HG03039 (cell line): ENCODE data around the gene ZNF317.

Experiments used
- ATAC-seq: cut with Tn5 transposase; IDR thresholded peaks from one replicate; pipeline ENCODE4 v1.9.1; 2021; ENCODE audit warnings: mild to moderate bottlenecking, moderate library complexity; ENCODE audit not compliant: unreplicated experiment

Gene ZNF317

GRCh38 chr19:9140159-9140874 lies at the start of gene ZNF317:
Gene ZNF317 (plus strand): TSS chr19:9140397. CDS start chr19:9156017, 15,620 bp downstream.
- ATAC-seq: peak; percentile 85

- no peak for ATAC-seq
Measured at GRCh38 chr19:9107375-9107774, 32.8 kb upstream of the ZNF317 start, which contains the start of gene OR7G2. Gene OR7G2 (minus strand): TSS chr19:9107475. CDS start chr19:9103243, 4,232 bp downstream.

GRCh38 chr19:9109959-9110358 lies 30.2 kb upstream of the ZNF317 start:
- no peak for ATAC-seq

GRCh38 chr19:9115307-9115813 lies 24.8 kb upstream of the ZNF317 start, which contains the start of gene OR7G1:
Gene OR7G1 (minus strand): TSS chr19:9115763. CDS start chr19:9115763, 0 bp downstream.
- ATAC-seq: no peak

- ATAC-seq: no peak
Measured at GRCh38 chr19:9116547-9116946, 23.6 kb upstream of the ZNF317 start.

- no peak for ATAC-seq
Measured at GRCh38 chr19:9126900-9127405, 13.2 kb upstream of the ZNF317 start, which contains the start of gene OR7G3. Gene OR7G3 (minus strand): TSS chr19:9126950. CDS start chr19:9126950, 0 bp downstream.

GRCh38 chr19:9128171-9128570 lies 12.0 kb upstream of the ZNF317 start:
- ATAC-seq: no peak

GRCh38 chr19:9130965-9131364 lies 9.2 kb upstream of the ZNF317 start:
- no peak for ATAC-seq

- no peak for ATAC-seq
Measured at GRCh38 chr19:9132422-9132821, 7.8 kb upstream of the ZNF317 start.

- no peak for ATAC-seq
Measured at GRCh38 chr19:9139609-9140158, 513 bp upstream of the ZNF317 start.

GRCh38 chr19:9144920-9145319 lies 4.7 kb downstream of the ZNF317 start:
- ATAC-seq: no peak

- ATAC-seq: no peak
Measured at GRCh38 chr19:9146882-9147281, 6.7 kb downstream of the ZNF317 start.

- no peak for ATAC-seq
Measured at GRCh38 chr19:9148697-9149096, 8.5 kb downstream of the ZNF317 start.

- ATAC-seq: no peak
Measured at GRCh38 chr19:9149997-9150396, 9.8 kb downstream of the ZNF317 start.

GRCh38 chr19:9150650-9151049 lies 10.5 kb downstream of the ZNF317 start:
- no peak for ATAC-seq

- ATAC-seq: no peak
Measured at GRCh38 chr19:9151367-9151766, 11.2 kb downstream of the ZNF317 start.

GRCh38 chr19:9155591-9155990 lies 15.4 kb downstream of the ZNF317 start:
- no peak for ATAC-seq

- ATAC-seq: no peak
Measured at GRCh38 chr19:9156304-9156703, 16.1 kb downstream of the ZNF317 start.

GRCh38 chr19:9159891-9160290 lies 19.7 kb downstream of the ZNF317 start:
- no peak for ATAC-seq

- no peak for ATAC-seq
Measured at GRCh38 chr19:9161427-9161826, 21.2 kb downstream of the ZNF317 start.

GRCh38 chr19:9165261-9165660 lies 25.1 kb downstream of the ZNF317 start:
- no peak for ATAC-seq

- no peak for ATAC-seq
Measured at GRCh38 chr19:9166846-9167245, 26.6 kb downstream of the ZNF317 start.
